ENCODE measurements around the gene ZBED1.
"Not testable (repeated sequence)": the region's sequence is repeated elsewhere in the genome, so short reads cannot be mapped to it uniquely, and the experiment has no call there.

Gene ZBED1

DNA sequence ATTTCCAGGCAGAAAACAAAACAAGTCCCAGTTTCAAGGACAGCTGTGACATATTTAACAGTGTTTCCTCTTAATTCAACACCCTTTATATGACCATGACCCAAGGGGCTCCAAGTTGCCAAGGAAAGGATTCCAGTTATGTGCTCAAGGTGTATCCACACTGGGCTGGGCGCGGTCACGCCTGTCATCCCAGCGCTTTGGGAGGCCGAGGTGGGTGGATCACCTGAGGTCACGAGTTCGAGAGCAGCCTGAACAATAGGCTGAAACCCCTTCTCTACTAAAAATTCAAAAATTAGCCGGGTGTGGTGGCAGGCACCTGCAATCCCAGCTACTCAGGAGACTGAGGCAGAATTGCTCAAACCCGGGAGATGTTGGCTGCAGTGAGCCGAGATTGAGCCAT, 29.6 kb downstream of the ZBED1 start:
- DNase-seq = not testable (repeated sequence)

GRCh38 chrX:2469852-2470251, 30.9 kb downstream of the ZBED1 start:
- DNase-seq = not testable (repeated sequence)

- no peak for DNase-seq
Observed at GRCh38 chrX:2469196-2469685, 31.5 kb downstream of the ZBED1 start.

DNA sequence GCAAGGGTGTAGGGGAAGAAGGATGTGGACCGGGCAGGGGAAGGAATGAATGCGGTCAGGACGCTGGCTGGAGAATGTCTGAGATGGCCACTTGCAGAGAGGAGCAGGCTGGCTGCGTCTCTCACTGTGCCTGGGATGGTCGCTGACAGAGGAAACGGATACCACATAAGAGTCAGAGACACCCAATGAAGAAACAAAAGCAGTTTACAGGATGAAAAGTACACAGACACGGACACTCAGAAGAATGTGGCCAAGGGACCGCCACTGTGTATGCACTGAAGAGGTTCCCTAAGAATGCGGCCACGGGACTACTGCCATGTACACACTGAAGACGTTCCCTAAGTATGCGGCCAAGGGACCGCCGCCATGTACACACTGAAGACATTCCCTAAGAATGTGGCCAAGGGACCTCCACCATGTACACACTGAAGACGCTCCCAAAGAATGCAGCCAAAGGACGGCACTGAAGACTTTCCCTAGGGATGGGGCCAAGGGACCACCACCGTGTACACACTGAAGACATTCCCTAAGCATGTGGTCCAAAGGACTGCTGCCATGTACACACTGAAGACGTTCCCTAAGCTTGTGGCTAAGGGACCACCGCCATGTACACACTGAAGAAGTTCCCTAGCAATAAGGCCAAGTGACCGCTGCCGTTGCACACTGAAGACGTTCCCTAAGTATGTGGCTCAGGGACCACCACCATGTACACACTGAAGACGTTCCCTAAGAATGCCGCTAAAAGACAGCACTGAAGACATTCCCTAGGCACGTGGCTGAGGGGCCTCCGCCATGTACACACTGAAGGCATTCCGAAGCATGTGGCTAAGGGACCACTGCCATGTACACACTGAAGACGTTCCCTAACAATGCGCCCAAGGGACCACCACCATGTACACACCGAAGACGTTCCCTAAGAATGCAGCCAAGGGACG, 32.2 kb downstream of the ZBED1 start:
- DNase-seq = no peak

DNA sequence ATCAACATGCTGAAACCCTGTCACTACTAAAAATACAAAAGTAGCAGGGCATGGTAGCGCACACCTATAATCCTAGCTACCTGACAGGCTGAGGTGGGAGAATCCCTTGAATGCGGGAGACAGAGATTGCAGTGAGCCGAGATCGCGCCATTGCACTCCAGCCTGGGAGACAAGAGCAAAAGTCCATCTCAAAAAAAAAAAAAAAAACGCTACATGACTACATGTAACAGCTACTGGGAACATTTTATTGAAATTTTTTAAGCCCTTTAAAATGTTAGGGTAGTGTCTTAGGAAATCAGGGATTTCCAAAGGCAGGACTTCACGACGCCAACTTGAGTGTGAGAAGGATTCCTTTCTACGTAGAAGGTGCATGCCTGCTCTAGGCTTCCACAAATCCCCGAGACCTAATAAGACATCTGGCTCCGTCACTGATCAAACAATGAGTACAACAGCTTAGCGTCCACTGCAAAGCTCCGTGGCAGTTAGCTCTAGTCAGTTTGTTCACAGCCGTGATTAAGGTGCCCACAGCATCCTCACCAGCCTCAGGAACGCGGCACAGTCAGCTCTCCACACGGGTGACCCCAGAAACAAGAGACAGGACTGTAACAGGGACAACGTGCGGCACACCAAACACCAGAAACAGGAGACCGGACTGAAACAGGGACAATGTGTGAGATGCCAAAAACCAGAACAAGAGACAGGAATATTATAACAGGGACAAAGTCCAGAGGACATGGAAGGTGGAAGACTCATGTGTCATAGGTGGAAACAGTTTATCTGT, 33.7 kb downstream of the ZBED1 start:
- DNase-seq = no peak

- no peak for DNase-seq
Observed at GRCh38 chrX:2464677-2465166, 36.1 kb downstream of the ZBED1 start.

- no peak for DNase-seq
Observed at GRCh38 chrX:2463973-2464676, 36.7 kb downstream of the ZBED1 start.

DNA sequence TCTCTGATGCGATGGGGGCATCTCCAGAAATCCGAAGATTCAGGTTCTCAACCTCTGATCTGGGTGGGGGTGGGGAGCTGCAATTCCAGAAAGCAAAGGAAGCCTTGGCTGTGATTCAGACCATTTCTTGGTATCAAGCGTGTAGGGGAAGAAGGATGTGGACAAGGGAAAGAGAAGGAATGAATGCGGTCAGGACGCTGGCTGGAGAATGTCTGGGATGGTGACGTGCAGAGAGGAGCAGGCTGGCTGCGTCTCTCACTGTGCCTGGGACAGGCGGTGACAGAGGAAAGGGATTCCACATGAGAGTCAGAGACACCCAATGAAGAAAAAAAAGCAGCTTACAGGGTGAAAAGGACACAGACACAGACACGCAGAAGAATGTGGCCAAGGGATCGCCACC, 37.3 kb downstream of the ZBED1 start:
- DNase-seq = not testable (repeated sequence)

GRCh38 chrX:2462780-2463179, 38.0 kb downstream of the ZBED1 start:
- no peak for DNase-seq

- no peak for DNase-seq
Observed at GRCh38 chrX:2462074-2462473, 38.7 kb downstream of the ZBED1 start.

GRCh38 chrX:2461711-2462016, 39.1 kb downstream of the ZBED1 start:
- DNase-seq = no peak

- not testable (repeated sequence) for DNase-seq
Observed at GRCh38 chrX:2460821-2461710, 39.7 kb downstream of the ZBED1 start.

GRCh38 chrX:2460048-2460447, 40.7 kb downstream of the ZBED1 start:
- DNase-seq = not testable (repeated sequence)

- DNase-seq = no peak
Observed at GRCh38 chrX:2458309-2458708, 42.5 kb downstream of the ZBED1 start.

GRCh38 chrX:2457289-2458133, 43.3 kb downstream of the ZBED1 start:
- DNase-seq = no peak

DNA sequence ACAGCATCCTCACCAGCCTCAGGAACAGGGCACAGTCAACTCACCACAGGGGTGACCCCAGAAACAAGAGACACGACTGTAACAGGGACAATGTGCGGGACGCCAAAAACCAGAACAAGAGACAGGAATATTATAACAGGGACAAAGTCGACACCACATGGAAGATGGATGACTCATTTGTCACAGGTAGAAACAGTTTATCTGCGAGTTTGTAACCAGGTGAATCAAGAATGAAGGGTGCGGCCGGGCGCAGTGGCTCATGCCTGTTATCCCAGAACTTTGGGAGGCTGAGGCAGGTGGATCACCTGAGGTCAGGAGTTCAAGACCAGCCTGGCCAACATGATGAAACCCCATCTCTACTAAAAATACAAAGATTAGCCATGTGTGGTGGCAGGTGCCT, 44.7 kb downstream of the ZBED1 start:
- not testable (repeated sequence) for DNase-seq

GRCh38 chrX:2454620-2455019, 46.2 kb downstream of the ZBED1 start:
- DNase-seq = not testable (repeated sequence)

DNA sequence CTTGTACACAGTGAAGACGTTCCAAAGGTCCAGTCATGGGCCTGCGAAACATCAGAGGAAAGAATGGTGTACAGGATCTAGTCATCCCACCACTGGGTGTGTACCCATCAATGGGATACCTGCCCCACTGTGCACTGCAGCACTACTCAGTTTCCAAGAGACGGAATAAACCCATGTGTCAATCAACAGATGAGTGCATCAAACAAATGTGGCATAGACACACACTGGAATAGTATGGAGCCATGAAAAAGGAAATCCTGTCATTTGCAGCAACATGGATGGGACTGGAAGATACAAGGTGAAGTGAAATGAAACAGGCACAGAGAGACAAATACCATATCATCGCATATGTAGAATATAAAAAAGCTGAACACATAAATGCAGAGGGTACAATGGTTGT, 48.0 kb downstream of the ZBED1 start:
- DNase-seq = no peak

GRCh38 chrX:2452317-2452784, 48.4 kb downstream of the ZBED1 start:
- DNase-seq = no peak

DNA sequence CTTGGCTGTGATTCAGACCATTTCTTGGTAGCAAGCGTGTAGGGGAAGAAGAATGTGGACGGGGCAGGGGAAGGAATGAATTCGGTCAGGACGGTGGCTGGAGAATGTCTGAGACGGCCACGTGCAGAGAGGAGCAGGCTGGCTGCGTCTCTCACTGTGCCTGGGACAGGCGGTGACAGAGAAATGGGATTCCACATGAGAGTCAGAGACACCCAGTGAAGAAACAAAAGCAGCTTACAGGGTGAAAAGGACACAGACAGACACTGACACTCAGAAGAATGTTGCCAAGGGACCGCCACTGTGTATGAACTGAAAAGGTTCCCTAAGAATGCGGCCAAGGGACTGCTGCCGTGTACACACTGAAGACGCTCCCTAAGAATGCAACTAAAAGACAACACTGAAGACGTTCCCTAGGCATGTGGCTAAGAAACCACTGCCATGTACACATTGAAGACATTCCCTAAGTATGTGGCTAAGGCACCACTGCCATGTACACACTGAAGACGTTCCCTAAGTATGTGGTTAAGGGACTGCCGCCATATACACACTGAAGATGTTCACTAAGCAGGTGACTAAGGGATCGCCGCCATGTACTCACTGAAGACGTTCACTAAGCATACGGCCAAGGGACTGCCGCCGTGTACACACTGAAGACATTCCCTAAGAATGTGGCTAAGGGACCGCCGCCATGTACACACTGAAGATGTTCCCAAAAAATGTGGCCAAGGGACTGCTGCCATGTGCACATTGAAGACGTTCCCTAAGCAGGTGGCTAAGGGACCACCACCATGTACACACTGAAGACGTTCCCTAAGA, 49.1 kb downstream of the ZBED1 start:
- no peak for DNase-seq
